Thyroid gland (tissue), 4 donors: ENCODE measurements around the gene NCOA3.

Source experiments
- POLR2A ChIP-seq, 2 donors: fragments of 450-650 bp; IDR thresholded peaks; one replicate each; pipeline ENCODE4 v1.6.1; 2017; ENCODE audit warnings: antibody characterized with exemption in 2 of 2, mild to moderate bottlenecking in 2 of 2, moderate library complexity in 1 of 2
- TF ChIP-seq, protein P1 (sequence below), 6 experiments: fragments of 200-600 bp in 3 of 6; fragments of 450-650 bp in 3 of 6; sonication (generic) in 3 of 6; IDR thresholded peaks; one replicate each; pipeline ENCODE4 v1.5.1; 2016 to 2019; ENCODE audit warnings: antibody characterized with exemption in 6 of 6, mild to moderate bottlenecking in 2 of 6, inconsistent platforms in 1 of 6, moderate library complexity in 1 of 6

DNA sequence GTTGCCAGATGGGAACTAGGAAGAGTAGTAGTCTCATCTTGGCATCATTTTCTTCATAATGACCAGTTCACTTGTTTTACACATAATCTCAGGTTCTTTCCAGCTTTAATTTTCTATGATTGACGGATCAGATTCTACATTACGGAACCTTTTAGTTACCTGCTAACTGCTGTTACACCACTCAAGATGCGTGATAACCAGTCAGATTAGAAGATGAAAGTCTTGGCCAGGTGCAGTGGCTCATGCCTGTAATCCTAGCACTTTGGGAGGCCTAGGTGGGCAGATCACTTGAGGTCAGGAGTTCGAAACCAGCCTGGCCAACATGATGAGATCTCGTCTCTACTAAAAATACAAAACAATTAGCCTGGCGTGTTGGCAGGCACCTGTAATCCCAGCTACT, 92.5 kb downstream of the NCOA3 start:
- TF ChIP-seq, protein P1, sequence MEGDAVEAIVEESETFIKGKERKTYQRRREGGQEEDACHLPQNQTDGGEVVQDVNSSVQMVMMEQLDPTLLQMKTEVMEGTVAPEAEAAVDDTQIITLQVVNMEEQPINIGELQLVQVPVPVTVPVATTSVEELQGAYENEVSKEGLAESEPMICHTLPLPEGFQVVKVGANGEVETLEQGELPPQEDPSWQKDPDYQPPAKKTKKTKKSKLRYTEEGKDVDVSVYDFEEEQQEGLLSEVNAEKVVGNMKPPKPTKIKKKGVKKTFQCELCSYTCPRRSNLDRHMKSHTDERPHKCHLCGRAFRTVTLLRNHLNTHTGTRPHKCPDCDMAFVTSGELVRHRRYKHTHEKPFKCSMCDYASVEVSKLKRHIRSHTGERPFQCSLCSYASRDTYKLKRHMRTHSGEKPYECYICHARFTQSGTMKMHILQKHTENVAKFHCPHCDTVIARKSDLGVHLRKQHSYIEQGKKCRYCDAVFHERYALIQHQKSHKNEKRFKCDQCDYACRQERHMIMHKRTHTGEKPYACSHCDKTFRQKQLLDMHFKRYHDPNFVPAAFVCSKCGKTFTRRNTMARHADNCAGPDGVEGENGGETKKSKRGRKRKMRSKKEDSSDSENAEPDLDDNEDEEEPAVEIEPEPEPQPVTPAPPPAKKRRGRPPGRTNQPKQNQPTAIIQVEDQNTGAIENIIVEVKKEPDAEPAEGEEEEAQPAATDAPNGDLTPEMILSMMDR (IDR thresholded peaks at IDR 0.05), result no peak
- no peak for TF ChIP-seq POLR2A (IDR thresholded peaks at IDR 0.05)
